ENCODE results near the gene MPZL2. TPM values are rescaled to one million over a fixed set of nuclear protein-coding genes. Genes with fewer than 3 reads are reported as not detected.

The MPZL2 gene
- total and polyA plus RNA-seq, 10 of the 15 experiments (the other 5 are each of a cell fraction or from before 2014, with no cell fraction given), result 0.81 to 4.8 (median 3.1) TPM

GRCh38 chr11:118260353-118260752 is 3.7 kb downstream of the MPZL2 start:
- Histone ChIP-seq H3K36me3 (ENCODE audit: control insufficient read depth in 2 of 2, insufficient read depth in 2 of 2, low read length in 1 of 2) (no peaks in the 10 kb centered on the region), H3K4me3 (no peak overlapping the region), H2AFZ (ENCODE audit: control insufficient read depth, low read depth, low read length) (no peak overlapping the region), H3K4me2 (ENCODE audit: control insufficient read depth, insufficient read depth) (no peak overlapping the region), H3K9me3 (replicated peaks; ENCODE audit: control insufficient read depth, insufficient read depth, low read length) (no peaks in the 10 kb centered on the region; the same call in 1 of the 3 replicates), H4K20me1 (ENCODE audit: control insufficient read depth, insufficient read depth) (no peaks in the 10 kb centered on the region), H3K27me3 (replicated peaks in 1 of 2; ENCODE audit: control insufficient read depth in 2 of 2, insufficient read depth in 2 of 2, low read length in 1 of 2) (peaks cover 0 to 13% of the 10 kb centered on the region in 2 experiments; a peak in 1 of 4 replicates), H3K79me2 (ENCODE audit: control insufficient read depth, insufficient read depth, low read length) (no peaks in the 10 kb centered on the region), H3K4me1 (ENCODE audit: control insufficient read depth, insufficient read depth, low read length) (peaks cover 9% of the 10 kb centered on the region), H3K27ac (ENCODE audit: control insufficient read depth, insufficient read depth) (no peak overlapping the region), H3K9ac (ENCODE audit: control insufficient read depth, insufficient read depth, low read length) (no peak overlapping the region)
- ATAC-seq (no peak), DNase-seq (ENCODE audit: low read depth, low spot score) (no peak), FAIRE-seq (no peak)
- no TSS peak for BruUV-seq (replicated peaks)
- 55% methylated on average over 3 of the region's 3 CpGs for WGBS (ENCODE audit: insufficient coverage, insufficient replicate concordance, low lambda C conversion rate, missing lambda C conversion rate)
- ChIA-PET CTCF (interaction anchor here (1.0 to 6.4 kb wide), 15 partner anchors 8 to 118 kb away, joined by 3 to 39 read pairs (median 4); partner anchors contain the start of gene MPZL3), SMC1A (ENCODE audit: uncharacterized antibody, unreplicated experiment) (interaction anchor here (1.1 to 10.2 kb wide), 8 partner anchors 8 to 62 kb away, joined by 3 to 56 read pairs (median 8); no protein-coding TSS in a partner anchor), POLR2A (interaction anchor here (1.1 kb wide), 1 partner anchor 47 kb away, joined by 3 read pairs; no protein-coding TSS in a partner anchor), RAD21 (ENCODE audit: unreplicated experiment) (interaction anchor here (1.3 to 3.2 kb wide), 2 partner anchors 58 to 61 kb away, joined by 4 to 16 read pairs; no protein-coding TSS in a partner anchor)
- TF ChIP-seq GABPA (IDR thresholded peaks at IDR 0.05; ENCODE audit: low read depth) (no peak), DPF2 (IDR thresholded peaks at IDR 0.05) (no peak), STAT1 (conservative IDR thresholded peaks at IDR 0.05) (no peak), IRF4 (IDR thresholded peaks at IDR 0.05; ENCODE audit: low read depth, low read length) (no peak), SREBF2 (IDR thresholded peaks at IDR 0.05; ENCODE audit: low read length) (no peak), KLF5 (IDR thresholded peaks at IDR 0.05; ENCODE audit: partially characterized antibody) (no peak), PAX8 (IDR thresholded peaks at IDR 0.05) (no peak), SUPT20H (IDR thresholded peaks at IDR 0.05; ENCODE audit: borderline replicate concordance, control insufficient read depth, low read depth, low read length) (no peak), SREBF1 (IDR thresholded peaks at IDR 0.05; ENCODE audit: low read length) (no peak), CREB1 (IDR thresholded peaks at IDR 0.05; ENCODE audit: low read depth) (no peak), ESRRA (IDR thresholded peaks at IDR 0.05; ENCODE audit: low read length) (no peak), ZZZ3 (IDR thresholded peaks at IDR 0.05; ENCODE audit: control insufficient read depth, insufficient read length, low read depth) (no peak), BRCA1 (IDR thresholded peaks at IDR 0.05; ENCODE audit: low read depth, low read length) (no peak), NR2F1 (conservative IDR thresholded peaks at IDR 0.05) (no peak), MYC (IDR thresholded peaks at IDR 0.05; ENCODE audit: insufficient read depth, insufficient read length, insufficient replicate concordance, low read length, severe bottlenecking) (no peak), CHD2 (IDR thresholded peaks at IDR 0.05; ENCODE audit: borderline replicate concordance, low read depth, low read length) (no peak), NR2C1 (IDR thresholded peaks at IDR 0.05) (no peak), REST (IDR thresholded peaks at IDR 0.05; ENCODE audit: low read depth, low read length) (no peak)
- TF ChIP-seq, protein P1, sequence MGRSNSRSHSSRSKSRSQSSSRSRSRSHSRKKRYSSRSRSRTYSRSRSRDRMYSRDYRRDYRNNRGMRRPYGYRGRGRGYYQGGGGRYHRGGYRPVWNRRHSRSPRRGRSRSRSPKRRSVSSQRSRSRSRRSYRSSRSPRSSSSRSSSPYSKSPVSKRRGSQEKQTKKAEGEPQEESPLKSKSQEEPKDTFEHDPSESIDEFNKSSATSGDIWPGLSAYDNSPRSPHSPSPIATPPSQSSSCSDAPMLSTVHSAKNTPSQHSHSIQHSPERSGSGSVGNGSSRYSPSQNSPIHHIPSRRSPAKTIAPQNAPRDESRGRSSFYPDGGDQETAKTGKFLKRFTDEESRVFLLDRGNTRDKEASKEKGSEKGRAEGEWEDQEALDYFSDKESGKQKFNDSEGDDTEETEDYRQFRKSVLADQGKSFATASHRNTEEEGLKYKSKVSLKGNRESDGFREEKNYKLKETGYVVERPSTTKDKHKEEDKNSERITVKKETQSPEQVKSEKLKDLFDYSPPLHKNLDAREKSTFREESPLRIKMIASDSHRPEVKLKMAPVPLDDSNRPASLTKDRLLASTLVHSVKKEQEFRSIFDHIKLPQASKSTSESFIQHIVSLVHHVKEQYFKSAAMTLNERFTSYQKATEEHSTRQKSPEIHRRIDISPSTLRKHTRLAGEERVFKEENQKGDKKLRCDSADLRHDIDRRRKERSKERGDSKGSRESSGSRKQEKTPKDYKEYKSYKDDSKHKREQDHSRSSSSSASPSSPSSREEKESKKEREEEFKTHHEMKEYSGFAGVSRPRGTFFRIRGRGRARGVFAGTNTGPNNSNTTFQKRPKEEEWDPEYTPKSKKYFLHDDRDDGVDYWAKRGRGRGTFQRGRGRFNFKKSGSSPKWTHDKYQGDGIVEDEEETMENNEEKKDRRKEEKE (IDR thresholded peaks at IDR 0.05), result no peak
- in situ Hi-C loops (cut with MboI) (no loop called here), intact Hi-C loops (cut with micrococcal nuclease; ENCODE audit: unreplicated experiment) (no loop called here)

All from GM12878 (cell line).